GM04504 (cell line): ENCODE data around the gene IL18RAP.

Experiments used
- DNase-seq: peaks from one replicate; pipeline ENCODE4 v3.0.0-alpha.2; 2012; ENCODE audit warnings: low read depth

The IL18RAP gene

DNA sequence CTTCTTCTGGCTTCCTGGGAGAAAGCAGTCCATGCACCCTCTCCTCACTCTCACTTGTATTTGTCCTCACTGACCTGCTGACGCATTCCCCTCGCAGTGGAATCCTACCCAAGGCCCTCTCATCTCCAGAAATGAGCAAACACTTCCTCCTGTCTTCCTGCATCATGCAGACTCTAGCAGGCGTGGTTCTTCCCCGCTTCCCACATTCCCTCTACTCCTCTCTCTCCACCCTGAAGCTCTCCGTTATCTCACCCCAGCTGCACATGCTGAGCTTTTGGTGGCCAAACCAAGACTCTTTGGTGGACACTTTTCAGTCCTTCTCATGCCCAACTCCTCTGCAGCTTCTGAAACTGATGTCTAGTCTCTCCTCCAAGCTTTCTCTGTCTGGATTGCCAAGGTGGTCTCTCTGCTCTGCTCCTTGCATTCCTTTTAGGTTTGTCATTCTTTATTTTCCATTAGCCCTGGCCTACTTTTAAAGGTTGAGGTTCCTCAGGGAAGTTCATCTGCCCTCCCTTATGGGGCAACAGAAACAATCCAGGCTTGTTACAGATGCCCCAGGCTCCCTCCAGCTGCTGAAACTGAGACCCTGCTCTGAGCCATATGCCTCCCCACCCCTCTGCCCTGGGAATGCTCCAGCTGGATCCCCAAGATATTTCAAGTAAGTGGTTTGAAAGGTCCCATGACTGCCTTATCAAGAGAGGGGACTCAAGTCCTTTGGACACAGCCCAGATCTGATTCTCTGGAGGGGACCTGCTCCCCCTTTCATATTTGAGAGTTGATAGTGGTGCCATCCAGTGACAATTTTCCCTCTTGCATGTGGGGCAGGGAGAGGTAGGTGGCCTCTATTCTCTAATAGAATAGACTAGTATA lies 835 bp upstream of the IL18RAP start:
- no peak for DNase-seq

DNA sequence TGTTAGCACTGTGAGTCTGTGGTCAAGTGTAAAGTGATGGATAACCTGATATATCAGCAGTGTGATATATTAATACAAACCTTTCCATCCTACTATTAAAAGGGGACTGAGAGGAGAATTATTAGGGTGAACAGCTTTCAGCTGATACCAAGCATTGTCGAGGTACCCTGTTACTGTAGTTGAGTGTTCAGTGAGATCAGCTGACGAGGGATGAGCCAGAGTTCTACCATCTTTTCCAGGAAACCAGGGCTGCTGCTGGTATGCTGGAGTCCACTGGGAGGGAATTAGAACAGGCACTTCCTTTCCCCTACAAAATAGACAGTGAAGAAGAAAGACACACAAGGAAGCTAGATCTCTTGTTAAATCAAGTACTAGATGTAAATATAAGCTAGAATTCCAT lies 408 bp downstream of the IL18RAP start:
- no peak for DNase-seq

DNA sequence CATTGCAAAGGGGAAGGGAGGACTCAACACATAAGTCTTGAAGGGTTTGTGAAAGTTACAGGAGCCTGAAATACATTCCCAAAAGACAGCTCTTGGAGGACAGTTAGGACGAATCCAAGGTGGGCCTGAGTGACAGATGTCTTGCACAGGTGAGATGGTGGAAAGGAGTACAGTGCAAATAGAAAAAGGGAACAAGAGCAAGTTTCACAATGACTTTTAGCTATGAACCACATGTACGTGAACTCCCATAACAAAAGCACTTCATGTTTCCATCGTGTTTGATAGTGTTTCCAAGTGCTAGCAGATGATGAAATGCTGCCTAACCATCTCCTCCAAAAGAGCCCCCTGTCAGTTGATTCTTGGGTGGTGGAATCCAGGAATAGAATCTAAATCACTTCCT lies 1.8 kb downstream of the IL18RAP start:
- no peak for DNase-seq

DNA sequence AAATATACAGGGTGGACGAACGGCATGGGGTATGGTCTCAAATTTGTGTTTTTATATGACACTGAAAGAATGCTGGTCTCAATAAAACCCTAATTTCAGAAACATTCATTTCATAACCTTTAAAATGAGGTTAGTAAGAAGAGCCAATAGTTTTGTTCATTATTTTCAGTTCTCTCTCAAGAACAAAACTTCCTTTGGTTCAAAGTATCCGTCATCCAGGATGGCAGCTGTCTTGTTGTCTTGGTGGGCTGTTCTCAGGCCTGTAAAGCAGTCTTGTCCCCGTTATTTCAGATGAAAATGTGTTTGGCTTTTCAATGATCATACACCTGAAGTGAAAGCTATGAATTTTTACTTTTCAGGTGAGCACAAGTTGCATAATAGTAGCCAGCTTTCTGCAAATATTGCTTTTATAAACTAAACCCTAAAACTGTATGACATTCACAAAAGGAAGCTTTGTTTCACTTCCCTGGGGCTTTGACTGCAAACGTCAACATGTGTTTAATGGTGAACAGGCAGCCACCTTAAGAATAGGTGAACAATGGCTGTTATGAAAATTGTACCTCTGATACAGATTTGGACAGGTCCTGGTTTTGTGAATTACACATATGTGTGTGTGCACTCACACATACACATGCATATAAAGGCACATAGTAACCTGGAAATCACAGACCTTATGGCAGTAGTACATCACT lies 2.6 kb downstream of the IL18RAP start:
- no peak for DNase-seq

DNA sequence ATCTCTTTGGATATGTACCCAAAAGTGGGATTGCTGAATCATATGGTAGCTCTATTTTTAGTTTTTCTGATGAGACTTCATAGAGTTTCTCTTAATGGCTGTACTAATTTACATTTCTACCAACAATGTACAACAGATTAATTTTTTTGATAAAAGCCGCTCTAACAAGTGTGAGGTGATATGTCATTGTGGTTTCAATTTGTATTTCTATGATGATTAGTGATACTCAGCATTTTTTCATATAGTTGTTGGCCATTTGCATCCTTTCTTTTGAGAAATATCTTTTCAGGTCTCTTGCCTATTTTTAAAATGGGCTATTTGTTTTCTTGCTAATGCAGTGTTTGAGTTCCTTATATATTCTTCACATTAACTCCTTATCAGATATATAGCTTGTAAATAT lies 4.3 kb downstream of the IL18RAP start:
- no peak for DNase-seq

DNA sequence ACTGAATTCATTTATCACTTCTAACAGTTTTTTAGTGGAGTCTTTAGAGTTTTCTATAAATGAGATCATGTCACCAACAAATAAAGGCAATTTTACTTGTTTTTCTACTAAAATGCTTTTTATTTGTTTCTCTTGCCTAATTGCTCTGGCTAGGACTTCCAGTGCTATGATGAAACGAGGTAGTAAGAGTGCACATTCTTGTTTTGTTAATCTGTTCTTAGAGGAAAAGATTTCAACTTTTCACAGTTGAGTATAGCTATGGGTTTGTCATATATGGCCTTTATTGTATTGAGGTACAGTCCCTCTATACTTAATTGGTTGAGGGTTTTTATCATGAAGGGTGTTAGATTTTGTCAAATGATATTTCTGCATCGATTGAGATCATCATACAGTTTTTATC lies 5.6 kb downstream of the IL18RAP start:
- DNase-seq: no peak

DNA sequence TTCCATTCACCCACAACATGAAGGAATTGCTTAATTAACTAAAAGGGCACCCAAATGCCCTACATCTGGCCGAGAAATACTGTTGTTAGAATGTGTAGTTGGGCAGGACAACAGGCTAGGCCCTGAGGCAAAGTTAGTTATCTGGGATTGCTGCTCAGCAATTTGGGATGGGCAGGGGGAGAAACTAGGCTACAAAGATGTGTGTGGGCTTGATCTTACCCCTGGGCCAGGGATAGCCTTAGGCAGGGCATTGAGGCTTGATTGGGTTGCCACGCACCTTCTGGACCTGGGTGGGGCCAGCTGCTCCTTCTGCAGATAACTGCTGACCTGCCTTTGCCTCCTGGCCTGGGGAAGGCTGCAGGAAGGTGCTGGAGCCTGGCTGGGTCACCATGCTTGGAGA lies 9.4 kb downstream of the IL18RAP start:
- no peak for DNase-seq

DNA sequence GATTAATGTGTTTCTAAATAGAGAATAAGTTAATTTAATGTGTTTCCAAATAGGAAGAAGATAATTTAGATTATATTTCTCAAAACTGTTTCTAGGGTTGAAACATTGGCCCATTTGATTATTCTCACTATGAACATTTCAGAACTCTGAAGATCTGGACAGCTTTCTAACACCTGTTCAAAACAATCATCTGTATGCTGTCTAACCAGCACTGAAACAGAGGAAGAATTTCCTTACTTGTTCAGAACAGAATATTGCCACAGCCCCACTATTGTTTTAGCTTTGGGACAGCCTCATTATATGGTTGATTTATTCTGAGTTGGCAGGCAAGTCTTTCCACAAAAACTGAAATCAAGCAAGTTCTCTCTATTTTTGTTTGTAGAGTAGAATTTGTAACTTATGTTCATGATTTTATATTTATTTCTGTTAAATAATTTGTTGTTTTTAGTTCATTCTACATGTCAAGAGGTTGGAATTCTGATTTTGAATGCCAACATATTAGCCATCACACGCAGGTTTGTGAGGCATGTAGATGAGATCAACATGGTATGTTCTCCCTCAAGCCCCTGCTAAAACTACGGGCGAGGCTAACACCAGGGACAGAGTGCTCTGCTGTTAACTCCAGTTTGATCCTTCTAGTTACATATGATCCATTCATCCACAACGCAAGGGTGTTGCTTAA lies 11.2 kb downstream of the IL18RAP start:
- DNase-seq: no peak

DNA sequence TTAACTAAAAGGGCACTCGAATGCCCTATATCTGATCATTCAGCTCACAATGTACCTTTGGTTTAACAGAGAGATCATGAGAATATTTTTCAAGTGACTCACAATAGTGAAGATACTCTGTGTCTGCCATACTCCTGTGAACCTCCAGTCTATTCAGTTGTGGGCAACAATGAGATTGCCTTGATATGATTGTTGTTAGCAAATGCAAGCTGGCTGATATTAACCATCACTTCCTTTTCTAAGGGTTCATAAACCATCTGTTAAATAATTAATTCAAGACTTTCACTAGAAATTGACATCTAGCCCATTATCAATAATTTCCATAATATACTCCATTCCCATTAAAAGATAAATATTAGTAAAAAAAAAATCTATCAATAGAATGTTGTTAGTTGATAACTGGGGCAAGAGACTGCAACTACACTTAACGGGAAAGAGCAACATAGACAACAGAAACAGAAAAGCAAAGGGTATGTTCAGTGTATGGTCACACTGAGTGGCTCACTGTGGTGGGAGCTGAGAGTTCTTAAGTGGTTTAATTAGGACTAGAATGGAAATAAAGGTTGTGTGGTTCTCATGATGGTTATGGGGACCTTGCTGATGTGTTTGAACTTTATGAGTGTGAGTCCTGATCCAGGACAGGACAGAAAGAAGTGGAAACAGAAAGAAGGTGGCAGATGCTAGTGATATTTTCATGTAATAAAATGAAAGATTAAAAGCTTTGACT lies 11.9 kb downstream of the IL18RAP start:
- DNase-seq: no peak

DNA sequence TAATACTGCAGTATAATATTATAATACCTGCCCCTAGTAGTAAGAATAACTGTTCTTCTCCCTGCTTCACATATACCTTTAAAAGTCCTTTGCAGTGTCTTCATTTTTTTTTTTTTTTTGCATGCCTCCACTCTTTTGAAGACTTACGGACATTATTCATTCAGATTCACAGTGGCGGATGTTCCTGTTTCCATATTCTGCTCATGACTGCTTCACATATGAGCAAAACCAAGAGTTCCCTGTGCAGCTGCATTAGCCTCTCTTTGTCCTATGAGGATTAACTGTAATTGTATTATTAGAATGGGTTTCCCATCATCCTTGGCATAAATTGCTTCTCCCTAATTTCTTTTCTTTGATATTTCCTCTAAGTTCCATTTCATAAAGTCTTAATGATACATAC lies 12.8 kb downstream of the IL18RAP start:
- no peak for DNase-seq

DNA sequence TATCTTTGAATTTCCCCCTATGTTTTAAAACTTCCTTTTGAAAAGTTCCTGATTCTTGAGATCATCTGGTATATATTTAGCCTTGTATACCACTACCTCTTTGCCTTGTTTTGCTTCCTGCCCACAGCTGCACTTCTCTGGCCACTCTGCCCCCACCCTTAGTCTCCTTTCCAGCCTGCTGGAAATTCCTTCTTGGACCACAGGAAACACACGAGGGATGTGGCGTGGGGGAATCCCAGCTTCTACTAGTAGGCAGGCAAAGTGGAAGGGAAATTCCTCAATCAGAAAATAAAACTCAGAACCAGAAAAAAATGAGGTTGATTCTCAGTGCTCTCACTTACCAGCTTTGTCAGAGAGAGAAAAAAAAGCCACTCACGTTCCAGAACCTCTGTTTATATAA lies 13.4 kb downstream of the IL18RAP start:
- no peak for DNase-seq

DNA sequence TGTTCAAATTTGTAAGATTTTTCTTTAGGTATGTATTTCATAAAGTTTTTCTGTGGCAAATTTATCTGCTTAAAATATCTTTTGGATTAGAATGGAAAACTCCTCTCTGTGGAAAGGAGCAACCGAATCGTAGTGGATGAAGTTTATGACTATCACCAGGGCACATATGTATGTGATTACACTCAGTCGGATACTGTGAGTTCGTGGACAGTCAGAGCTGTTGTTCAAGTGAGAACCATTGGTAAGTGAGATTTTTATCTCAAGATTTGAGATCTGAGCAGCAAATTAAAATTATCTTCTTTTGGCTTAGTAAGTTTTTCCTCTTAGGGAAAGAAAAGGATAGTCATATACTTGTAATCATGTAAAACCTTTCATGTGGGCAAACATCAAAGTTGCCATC lies 14.2 kb downstream of the IL18RAP start:
- no peak for DNase-seq

DNA sequence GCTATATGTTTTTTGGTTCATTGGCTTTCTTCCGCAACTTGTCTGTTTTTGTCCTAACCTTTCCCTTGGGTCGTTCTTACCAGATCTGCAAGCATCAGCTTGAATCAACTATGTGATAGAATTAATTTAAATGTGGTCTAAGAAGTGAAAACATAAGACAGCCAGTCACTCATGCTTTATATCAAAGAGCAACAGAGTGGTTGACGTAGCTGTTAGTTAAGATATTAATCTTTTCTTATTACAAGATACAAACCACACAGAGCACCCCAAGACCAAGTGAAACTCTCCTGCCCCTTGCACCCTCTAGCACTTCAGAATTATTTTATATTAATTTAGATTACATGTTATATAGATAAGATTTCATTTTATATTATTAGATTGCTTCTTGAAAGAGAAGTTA lies 15.2 kb downstream of the IL18RAP start:
- DNase-seq: no peak

DNA sequence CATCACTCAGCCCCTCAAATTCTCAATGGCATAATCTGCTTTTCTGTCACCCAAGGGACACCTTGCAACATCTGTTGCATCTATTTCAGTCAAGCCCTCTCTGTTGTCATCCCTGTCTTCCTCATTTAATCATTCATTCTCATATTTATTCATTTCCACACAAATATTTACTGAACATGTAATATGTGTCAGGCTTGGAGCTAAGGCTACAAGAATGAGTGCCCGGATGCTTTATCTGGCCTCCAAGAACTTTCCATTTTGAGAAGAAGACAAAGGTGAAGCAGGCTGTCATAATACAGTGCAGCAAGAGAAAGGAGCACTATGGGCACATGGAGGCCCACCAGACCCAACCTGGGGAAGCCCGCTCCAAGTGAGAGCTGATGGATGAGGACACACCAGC lies 15.6 kb downstream of the IL18RAP start:
- DNase-seq: no peak

DNA sequence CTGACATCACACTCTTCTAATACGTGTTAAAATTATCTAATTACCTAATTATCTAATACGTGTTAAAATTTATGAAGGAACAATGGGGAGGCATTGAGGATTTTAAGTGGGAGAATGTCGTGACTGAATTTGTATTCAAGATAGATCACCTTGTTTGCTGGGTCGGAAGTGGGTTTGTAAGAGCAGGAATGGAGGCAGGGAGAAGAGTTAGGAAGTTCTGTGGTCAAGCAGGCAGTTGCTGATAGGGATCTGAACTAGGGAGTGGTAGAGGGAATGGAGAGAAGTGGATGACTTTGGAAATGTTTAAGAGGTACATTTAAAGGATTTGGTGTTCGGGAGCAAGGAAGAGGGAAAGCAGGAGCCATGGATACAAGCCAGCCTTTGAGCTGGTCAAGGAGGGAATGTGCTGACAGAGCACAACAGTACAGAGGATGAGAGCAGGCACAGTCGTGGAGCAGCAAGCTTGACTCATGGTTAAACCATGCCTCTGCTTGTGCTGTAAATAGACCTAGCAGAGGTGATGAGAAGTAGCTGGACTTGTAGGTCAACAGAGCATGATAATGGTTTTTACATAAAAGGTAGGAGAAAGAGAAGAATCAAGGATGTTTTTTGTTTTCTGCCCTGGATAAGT lies 16.2 kb downstream of the IL18RAP start:
- DNase-seq: no peak

DNA sequence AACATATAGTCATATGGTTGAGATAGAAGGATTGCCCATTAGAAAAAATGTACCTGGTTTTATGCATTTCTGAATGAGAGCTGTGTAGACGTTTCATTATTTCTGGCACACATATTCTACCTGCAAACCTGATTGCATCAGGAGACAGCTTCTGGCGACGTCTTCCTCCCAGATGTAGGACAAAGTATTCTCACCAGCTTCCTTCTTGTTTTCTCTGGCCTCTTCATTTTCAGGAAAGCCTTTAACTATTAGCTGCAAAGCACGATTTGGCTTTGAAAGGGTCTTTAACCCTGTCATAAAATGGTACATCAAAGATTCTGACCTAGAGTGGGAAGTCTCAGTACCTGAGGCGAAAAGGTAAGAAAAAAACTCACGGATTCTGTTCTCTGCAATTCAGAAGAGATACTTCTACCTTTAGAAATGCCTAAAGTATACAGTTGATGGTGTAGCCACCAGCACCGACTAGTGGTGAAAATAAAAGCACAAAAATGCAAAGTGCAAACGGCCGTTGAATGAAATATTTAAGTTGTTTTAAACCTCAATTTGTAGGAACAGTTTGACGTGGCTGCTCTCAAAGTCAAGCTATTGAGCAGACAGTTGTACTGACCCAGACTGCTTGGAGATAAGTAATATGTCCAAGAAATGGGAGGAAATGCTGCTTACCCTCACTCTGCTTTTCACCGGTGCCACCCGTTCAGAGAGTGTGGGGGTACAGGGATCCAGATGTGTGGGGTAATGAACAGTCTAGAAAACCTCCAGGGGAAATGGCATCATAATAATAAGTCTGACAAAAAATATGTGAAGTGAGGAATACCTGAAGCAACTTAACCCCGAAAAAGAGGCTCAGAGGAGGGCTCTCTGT lies 20.2 kb downstream of the IL18RAP start:
- peak; percentile 1 for DNase-seq

DNA sequence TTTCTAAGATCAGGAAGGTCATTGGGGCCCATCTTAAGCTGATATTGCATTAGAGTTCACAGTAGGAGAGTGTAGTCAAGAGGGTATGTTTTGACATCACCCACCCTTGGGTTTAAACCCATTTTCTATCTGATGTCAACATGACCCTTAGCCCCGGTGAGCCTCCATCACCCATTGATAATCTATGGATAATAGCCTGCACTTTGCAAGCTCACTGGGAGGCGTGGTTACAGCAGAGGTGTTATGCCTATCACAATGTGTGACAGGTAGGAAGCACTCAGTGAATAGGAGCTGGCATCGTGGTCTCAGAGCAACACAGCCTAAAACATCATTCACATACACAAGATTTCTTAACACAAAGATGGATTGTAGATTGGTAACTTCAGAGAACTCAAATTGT lies 21.3 kb downstream of the IL18RAP start:
- DNase-seq: no peak

DNA sequence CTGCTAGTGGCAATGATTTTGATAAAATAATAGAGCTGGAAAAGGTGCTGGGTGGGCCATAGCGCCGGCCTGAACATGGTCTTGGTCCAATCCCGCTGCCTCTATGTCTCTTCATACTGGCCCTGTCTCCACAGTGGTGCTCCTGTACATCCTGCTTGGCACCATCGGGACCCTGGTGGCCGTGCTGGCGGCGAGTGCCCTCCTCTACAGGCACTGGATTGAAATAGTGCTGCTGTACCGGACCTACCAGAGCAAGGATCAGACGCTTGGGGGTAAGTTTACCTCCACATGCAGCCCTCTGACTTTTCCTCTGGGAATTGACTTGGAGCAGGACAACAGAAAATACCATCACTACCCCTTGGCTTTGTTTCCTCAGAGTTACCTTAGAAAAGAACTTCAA lies 24.0 kb downstream of the IL18RAP start:
- DNase-seq: no peak

DNA sequence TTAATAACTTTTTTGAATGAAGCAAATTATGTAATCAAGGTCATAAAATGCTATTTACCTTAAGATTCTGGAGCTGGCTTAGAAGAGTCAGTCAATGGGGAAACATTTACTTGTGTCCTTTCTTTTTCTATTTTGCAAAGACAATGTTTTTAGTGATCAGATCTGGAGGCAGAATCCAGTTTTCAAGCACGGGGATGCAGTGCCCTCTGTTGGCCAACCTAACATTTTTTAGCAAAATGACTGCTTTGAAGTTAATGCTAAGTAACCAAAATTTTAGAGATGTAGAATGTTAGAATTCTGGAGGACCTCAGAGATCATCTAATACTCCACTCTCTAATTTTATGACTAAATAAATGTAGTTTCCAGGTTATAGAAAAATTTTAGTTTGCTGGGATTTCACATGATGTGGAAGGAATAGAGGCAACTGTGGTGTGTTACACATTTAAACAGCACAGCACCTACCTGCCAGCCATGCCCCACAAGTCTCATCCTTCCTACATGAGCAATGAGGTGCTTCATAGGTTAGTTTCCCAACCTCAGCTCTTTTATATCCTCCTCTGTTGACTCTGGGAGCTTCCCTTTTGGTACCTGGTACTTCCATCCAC lies 26.5 kb downstream of the IL18RAP start:
- peak; percentile 11 for DNase-seq

DNA sequence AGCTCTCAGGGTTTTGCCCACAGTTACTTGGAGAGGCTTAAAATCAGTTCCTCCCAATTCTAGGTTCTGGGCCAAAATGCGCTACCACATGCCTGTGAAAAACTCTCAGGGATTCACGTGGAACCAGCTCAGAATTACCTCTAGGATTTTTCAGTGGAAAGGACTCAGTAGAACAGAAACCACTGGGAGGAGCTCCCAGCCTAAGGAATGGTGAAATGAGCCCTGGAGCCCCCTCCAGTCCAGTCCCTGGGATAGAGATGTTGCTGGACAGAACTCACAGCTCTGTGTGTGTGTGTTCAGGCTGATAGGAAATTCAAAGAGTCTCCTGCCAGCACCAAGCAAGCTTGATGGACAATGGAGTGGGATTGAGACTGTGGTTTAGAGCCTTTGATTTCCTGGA lies 29.0 kb downstream of the IL18RAP start:
- DNase-seq: no peak

DNA sequence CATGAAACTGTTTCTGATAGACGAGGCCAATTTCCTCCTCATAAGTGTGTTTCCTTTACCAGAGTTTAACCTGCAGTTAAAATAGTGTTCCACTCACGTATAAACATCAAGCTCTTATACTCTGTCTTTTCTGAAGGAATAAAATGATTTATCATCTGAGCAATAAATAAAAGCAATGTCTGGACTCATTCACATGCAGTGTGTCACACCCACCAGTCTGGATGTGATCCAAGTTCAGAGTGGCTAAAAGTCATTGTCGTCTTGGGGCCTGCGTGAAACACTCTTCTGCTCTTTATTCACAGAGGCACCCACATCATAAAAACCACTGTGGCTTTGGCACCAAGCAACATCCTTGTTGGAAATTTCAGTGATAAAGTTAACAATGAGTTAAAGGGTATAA lies 30.5 kb downstream of the IL18RAP start:
- no peak for DNase-seq
